B cell (primary cell): ENCODE measurements around the gene DAAM2. TPM values are rescaled to one million over a fixed set of nuclear protein-coding genes. Genes with fewer than 3 reads are reported as not detected.

Source experiments
- ATAC-seq: fragments of 200-7000 bp; cut with Tn5 transposase; one replicate; pipeline ENCODE4 v1.10.0; 2021; ENCODE audit warnings: low read depth, mild to moderate bottlenecking, moderate number of reproducible peaks, moderate library complexity
- CTCF ChIA-PET: fragments of 350-600 bp; sonication (Branson Sonifier 250); formaldehyde crosslinking; loops from one replicate; lab custom pipeline; 2021; ENCODE audit warnings: antibody characterized with exemption, inconsistent platforms; lab: Charles Lee
- POLR2A ChIA-PET: fragments of 350-600 bp; sonication (Branson Sonifier 250); formaldehyde crosslinking; loops from one replicate; lab custom pipeline; 2021; ENCODE audit warnings: antibody characterized with exemption; lab: Charles Lee
- DNase-seq: peaks from one replicate; pipeline ENCODE4 v3.0.0; 2013
- H2AFZ ChIP-seq: 2 replicates; pipeline ENCODE4 v1.6.1; 2012; ENCODE audit warnings: mild to moderate bottlenecking, low read depth, low read length; ENCODE audit not compliant: insufficient read depth, poor library complexity, severe bottlenecking
- H3K27ac ChIP-seq, 2 donors: 1 replicate in 1 of 2; 2 replicates in 1 of 2; pipeline ENCODE4 v1.5.1; 2012 to 2013; ENCODE audit warnings: low read length in 2 of 2, mild to moderate bottlenecking in 2 of 2, moderate library complexity in 1 of 2
- H3K27me3 ChIP-seq, 4 experiments: fragments of 200-600 bp in 1 of 4; sonication (generic) in 1 of 4; replicated peaks in 1 of 4; 1 replicate in 2 of 4; 2 replicates in 2 of 4; pipeline versions ENCODE4 v1.6.1 to v1.7.0; 2013 to 2016; ENCODE audit warnings: low read length in 3 of 4, mild to moderate bottlenecking in 2 of 4, mixed read lengths in 1 of 4, moderate library complexity in 1 of 4; ENCODE audit not compliant: insufficient read depth in 4 of 4, control insufficient read depth in 3 of 4; ENCODE audit errors: control extremely low read depth in 1 of 4
- H3K36me3 ChIP-seq, 2 experiments: replicated peaks in 1 of 2; 1 replicate in 1 of 2; 2 replicates in 1 of 2; pipeline versions ENCODE4 v1.6.1 to v1.7.1; 2013; ENCODE audit warnings: low read length in 1 of 2; ENCODE audit not compliant: insufficient read depth in 2 of 2, control insufficient read depth in 1 of 2; ENCODE audit errors: control extremely low read depth in 1 of 2, extremely low read depth in 1 of 2
- H3K4me1 ChIP-seq, 2 donors: fragments of 200-600 bp in 1 of 2; sonication (generic) in 1 of 2; 1 replicate in 1 of 2; 2 replicates in 1 of 2; pipeline versions ENCODE4 v1.5.1 to v1.6.1; 2013 to 2017; ENCODE audit warnings: low read length in 2 of 2; ENCODE audit not compliant: control insufficient read depth in 2 of 2, insufficient read depth in 2 of 2
- H3K4me2 ChIP-seq: replicated peaks from 2 replicates; pipeline ENCODE3; 2012; ENCODE audit warnings: mild to moderate bottlenecking, low read depth, low read length; ENCODE audit not compliant: poor library complexity, severe bottlenecking
- H3K4me3 ChIP-seq, 5 experiments: fragments of 200-600 bp in 1 of 5; sonication (generic) in 1 of 5; 1 replicate in 3 of 5; 2 replicates in 2 of 5; pipeline versions ENCODE4 v1.5.1 to v1.7.0; 2011 to 2016; ENCODE audit warnings: low read length in 4 of 5, mild to moderate bottlenecking in 4 of 5, low read depth in 2 of 5, control low read depth in 1 of 5, moderate library complexity in 1 of 5; ENCODE audit not compliant: insufficient read depth in 1 of 5; ENCODE audit errors: control extremely low read depth in 1 of 5, extremely low read depth in 1 of 5
- H3K79me2 ChIP-seq: fragments of 200-600 bp; sonication (generic); one replicate; pipeline ENCODE4 v1.6.0; 2016; ENCODE audit warnings: low read length; ENCODE audit not compliant: control insufficient read depth, insufficient read depth
- H3K9ac ChIP-seq: fragments of 200-600 bp; sonication (generic); 2 replicates; pipeline ENCODE4 v1.6.1; 2017; ENCODE audit warnings: mild to moderate bottlenecking, low read length, moderate library complexity
- H3K9me3 ChIP-seq, 3 donors: one replicate each; pipeline versions ENCODE4 v1.6.1 to v1.7.1; 2013; ENCODE audit warnings: low read length in 2 of 3; ENCODE audit not compliant: control insufficient read depth in 2 of 3, insufficient read depth in 1 of 3; ENCODE audit errors: control extremely low read depth in 1 of 3
- H4K20me1 ChIP-seq: 2 replicates; pipeline ENCODE4 v1.6.0; 2012; ENCODE audit warnings: mild to moderate bottlenecking, low read length; ENCODE audit not compliant: insufficient read depth, control insufficient read depth, poor library complexity, severe bottlenecking
- H3K27ac Mint-ChIP-seq: one replicate; pipeline ENCODE4 v1.8.0; 2021; ENCODE audit warnings: mixed read lengths
- H3K27me3 Mint-ChIP-seq: one replicate; pipeline ENCODE4 v1.8.0; 2021; ENCODE audit warnings: mixed read lengths
- H3K4me1 Mint-ChIP-seq: one replicate; pipeline ENCODE4 v1.8.0; 2021; ENCODE audit warnings: mixed read lengths
- H3K4me3 Mint-ChIP-seq: one replicate; pipeline ENCODE4 v1.8.0; 2021; ENCODE audit warnings: mixed read lengths
- H3K9me3 Mint-ChIP-seq: one replicate; pipeline ENCODE4 v1.8.0; 2022; ENCODE audit warnings: mixed read lengths; ENCODE audit not compliant: insufficient read depth
- CTCF ChIP-seq: fragments of 200-600 bp; IDR thresholded peaks from one replicate; pipeline ENCODE4 v1.8.0; 2022; ENCODE audit warnings: antibody characterized with exemption, mild to moderate bottlenecking
- EZH2 ChIP-seq: IDR thresholded peaks from 2 replicates; pipeline ENCODE4 v1.6.1; 2012; ENCODE audit warnings: borderline replicate concordance, low read depth, mild to moderate bottlenecking, moderate library complexity, low read length; ENCODE audit not compliant: insufficient read depth, poor library complexity, severe bottlenecking
- WGBS: methylation state at CpG from one replicate; pipeline ENCODE4 v1.1.5; 2013; ENCODE audit warnings: missing lambda C conversion rate; ENCODE audit not compliant: insufficient coverage; 5-methylcytosine and 5-hydroxymethylcytosine counted together
- intact Hi-C: fragments of 100-400 bp; cut with micrococcal nuclease; formaldehyde crosslinking; loops from one replicate; pipeline ENCODE4 v1.10.0; 2022
- polyA plus RNA-seq: library from polyadenylated mRNA; depleted of rRNA; stranded (reverse); fragments of >200 nt; gene quantifications from 2 replicates; pipeline ENCODE4 v1.2.3, GENCODE V29; 2012
- total RNA-seq, 2 donors: library from RNA; stranded (reverse); fragments of 120-200 nt in 1 of 2; gene quantifications; 1 replicate in 1 of 2; 2 replicates in 1 of 2; pipeline versions ENCODE4 v1.2.3 to v1.2.4, GENCODE V29; 2013 to 2022

The DAAM2 gene
- total and polyA plus RNA-seq, 2 donors (not counting 1 experiment from before 2014, with no cell fraction given) = not detected

DNA sequence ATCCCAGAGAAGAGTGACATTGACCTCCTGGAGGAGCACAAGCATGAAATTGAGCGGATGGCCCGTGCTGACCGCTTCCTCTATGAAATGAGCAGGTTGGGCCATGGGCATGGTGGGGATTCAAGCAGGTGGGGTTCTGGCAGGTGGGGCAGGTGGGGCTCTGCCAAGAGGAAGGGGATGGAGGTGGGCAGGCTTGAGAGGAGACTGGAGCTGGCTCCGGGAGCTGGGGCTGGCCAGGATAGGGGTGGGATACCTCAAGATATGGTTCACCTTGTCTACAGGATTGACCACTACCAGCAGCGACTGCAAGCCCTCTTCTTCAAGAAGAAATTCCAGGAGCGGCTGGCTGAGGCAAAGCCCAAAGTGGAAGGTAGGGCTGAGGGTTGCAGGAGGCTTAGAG is 99.2 kb downstream of the DAAM2 start:
- 93% methylated on average over 4 of the region's 6 CpGs for WGBS
- DNase-seq (no peak), ATAC-seq (no peak)
- H3K4me2 ChIP-seq = no peak overlapping the region
- H3K79me2 ChIP-seq = no peaks in the 10 kb centered on the region
- H3K27ac ChIP-seq = no peak overlapping the region
- CTCF ChIA-PET = no interaction called here
- no peak overlapping the region for H3K9ac ChIP-seq
- no peak overlapping the region for H2AFZ ChIP-seq
- TF ChIP-seq EZH2 = no peak
- TF ChIP-seq CTCF = no peak
- H4K20me1 ChIP-seq = no peaks in the 10 kb centered on the region
- Mint-ChIP-seq H3K9me3 (no peaks in the 10 kb centered on the region), H3K4me3 (no peak overlapping the region), H3K27ac (no peak overlapping the region), H3K4me1 (no peaks in the 10 kb centered on the region), H3K27me3 (peaks cover 18% of the 10 kb centered on the region)
- intact Hi-C loops = loop anchor here (5.0 kb wide), 1 partner anchor 529 kb away; no protein-coding TSS in a partner anchor
- H3K27me3 ChIP-seq = peaks cover 0 to 8% (median 0%) of the 10 kb centered on the region in 4 experiments
- H3K36me3 ChIP-seq = no peaks in the 10 kb centered on the region
- no peaks in the 10 kb centered on the region for H3K4me1 ChIP-seq
- H3K9me3 ChIP-seq = no peaks in the 10 kb centered on the region
- H3K4me3 ChIP-seq = no peak overlapping the region
- POLR2A ChIA-PET = no interaction called here

DNA sequence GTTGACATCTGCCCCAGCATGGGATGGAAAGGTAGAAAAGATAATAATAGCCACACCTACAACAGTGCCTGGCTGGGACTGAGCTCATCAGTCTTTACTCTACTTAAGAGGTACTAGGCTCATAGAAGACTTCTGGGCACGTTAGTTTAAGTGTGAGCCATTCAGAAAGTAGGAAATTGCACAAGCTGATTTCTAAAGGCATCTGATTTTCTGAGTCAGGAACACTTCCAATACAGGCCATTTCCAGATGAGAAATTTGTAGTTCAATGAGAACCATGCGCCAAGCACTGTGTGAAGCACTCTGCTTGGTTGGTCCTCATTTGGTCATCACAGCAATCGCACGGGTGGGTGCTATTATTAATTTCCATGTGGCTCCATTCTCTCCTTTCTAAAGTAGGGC is 99.8 kb downstream of the DAAM2 start:
- 55% methylated on average over 2 of the region's 4 CpGs for WGBS
- ATAC-seq = no peak
- no peak overlapping the region for H2AFZ ChIP-seq
- peaks cover 0 to 4% (median 0%) of the 10 kb centered on the region in 3 donors for H3K9me3 ChIP-seq
- H3K36me3 ChIP-seq = no peaks in the 10 kb centered on the region
- H3K4me3 ChIP-seq = no peak overlapping the region
- H3K27me3 Mint-ChIP-seq = peaks cover 18% of the 10 kb centered on the region
- H3K4me2 ChIP-seq = no peak overlapping the region
- no peak overlapping the region for H3K4me3 Mint-ChIP-seq
- peaks cover 0 to 8% (median 0%) of the 10 kb centered on the region in 4 experiments for H3K27me3 ChIP-seq
- H3K4me1 ChIP-seq = no peaks in the 10 kb centered on the region
- TF ChIP-seq CTCF = no peak
- TF ChIP-seq EZH2 = no peak
- no peaks in the 10 kb centered on the region for H3K79me2 ChIP-seq
- H4K20me1 ChIP-seq = no peaks in the 10 kb centered on the region
- H3K9me3 Mint-ChIP-seq = no peaks in the 10 kb centered on the region
- no peak overlapping the region for H3K27ac ChIP-seq
- ChIA-PET POLR2A (no interaction called here), CTCF (no interaction called here)
- no peaks in the 10 kb centered on the region for H3K4me1 Mint-ChIP-seq
- no peak overlapping the region for H3K9ac ChIP-seq
- intact Hi-C loops = loop anchor here (5.0 kb wide), 1 partner anchor 530 kb away; no protein-coding TSS in a partner anchor
- DNase-seq = no peak
- no peak overlapping the region for H3K27ac Mint-ChIP-seq
